ENCODE results near the gene ELMO3.

GRCh38 chr16:67163999-67164558 is 34.9 kb upstream of the ELMO3 start:
- no peak for TF ChIP-seq CTCF (IDR thresholded peaks at IDR 0.05)
- TF ChIP-seq POLR2A (IDR thresholded peaks at IDR 0.05): no peak
